GM23338 (cell line): ENCODE results near the gene SC5D. TPM values are rescaled to one million over a fixed set of nuclear protein-coding genes. Genes with fewer than 3 reads are reported as not detected.

Experiments
- ATAC-seq: fragments of 200-7000 bp; cut with Tn5 transposase; 3 replicates; pipeline ENCODE4 v1.9.1; 2020
- DNase-seq: peaks from one replicate; pipeline ENCODE4 v3.0.0-alpha.2; 2015; ENCODE audit warnings: low spot score
- H2AFZ ChIP-seq: fragments of 200-600 bp; sonication (generic); 2 replicates; pipeline ENCODE4 v1.8.0; 2016; ENCODE audit warnings: antibody characterized with exemption, mild to moderate bottlenecking, moderate library complexity
- H3F3A ChIP-seq: fragments of 200-600 bp; sonication (generic); replicated peaks from 2 replicates; pipeline ENCODE4 v1.8.0; 2017; ENCODE audit warnings: antibody characterized with exemption, mixed run types, low read depth
- H3K27ac ChIP-seq: fragments of 200-600 bp; sonication (generic); 2 replicates; pipeline ENCODE4 v1.6.1; 2016; ENCODE audit warnings: low read depth
- H3K27me3 ChIP-seq: fragments of 200-600 bp; sonication (generic); 2 replicates; pipeline ENCODE4 v1.8.0; 2016; ENCODE audit warnings: mild to moderate bottlenecking, mixed run types, moderate library complexity; ENCODE audit not compliant: insufficient read depth
- H3K36me3 ChIP-seq: fragments of 200-600 bp; sonication (generic); 2 replicates; pipeline ENCODE4 v1.8.0; 2016; ENCODE audit warnings: mild to moderate bottlenecking; ENCODE audit not compliant: insufficient read depth
- H3K4me1 ChIP-seq: fragments of 200-600 bp; sonication (generic); 2 replicates; pipeline ENCODE4 v1.8.0; 2016; ENCODE audit warnings: mild to moderate bottlenecking, moderate library complexity; ENCODE audit not compliant: insufficient read depth
- H3K4me2 ChIP-seq: fragments of 200-600 bp; sonication (generic); 2 replicates; pipeline ENCODE4 v1.7.1; 2017; ENCODE audit warnings: mixed run types
- H3K4me3 ChIP-seq: fragments of 200-600 bp; sonication (generic); 2 replicates; pipeline ENCODE4 v1.6.1; 2016; ENCODE audit warnings: mixed run types
- H3K79me2 ChIP-seq: fragments of 200-600 bp; sonication (generic); replicated peaks from 2 replicates; pipeline ENCODE4 v1.8.0; 2017; ENCODE audit warnings: mild to moderate bottlenecking; ENCODE audit not compliant: insufficient read depth
- H3K9me2 ChIP-seq: fragments of 200-600 bp; sonication (generic); 2 replicates; pipeline ENCODE4 v1.8.0; 2017; ENCODE audit not compliant: insufficient read depth
- H4K20me1 ChIP-seq: fragments of 200-600 bp; sonication (generic); replicated peaks from 2 replicates; pipeline ENCODE4 v1.8.0; 2017; ENCODE audit warnings: mild to moderate bottlenecking; ENCODE audit not compliant: insufficient read depth
- H3K27ac Mint-ChIP-seq: 2 replicates; pipeline ENCODE4 v1.8.0; 2020; ENCODE audit warnings: inconsistent platforms, mild to moderate bottlenecking, moderate library complexity, mixed read lengths
- H3K27me3 Mint-ChIP-seq: 3 replicates; pipeline ENCODE4 v1.8.0; 2022; ENCODE audit warnings: low read depth, mild to moderate bottlenecking, moderate library complexity, mixed read lengths, inconsistent platforms; ENCODE audit not compliant: insufficient read depth, poor library complexity
- H3K36me3 Mint-ChIP-seq: 3 replicates; pipeline ENCODE4 v1.8.0; 2021; ENCODE audit warnings: low read depth, mild to moderate bottlenecking, inconsistent platforms, moderate library complexity, mixed read lengths
- H3K4me1 Mint-ChIP-seq: 3 replicates; pipeline ENCODE4 v1.8.0; 2020; ENCODE audit warnings: mild to moderate bottlenecking, inconsistent platforms, mixed read lengths
- H3K4me3 Mint-ChIP-seq: 3 replicates; pipeline ENCODE4 v1.8.0; 2021; ENCODE audit warnings: moderate library complexity, mild to moderate bottlenecking, inconsistent platforms, mixed read lengths
- H3K9me3 Mint-ChIP-seq: 3 replicates; pipeline ENCODE4 v1.8.0; 2020; ENCODE audit warnings: moderate library complexity, mild to moderate bottlenecking, inconsistent platforms, mixed read lengths
- NANOG ChIP-seq: IDR thresholded peaks from 2 replicates; pipeline ENCODE4 v1.6.1; 2016; ENCODE audit warnings: antibody characterized with exemption, borderline replicate concordance
- POLR2AphosphoS5 ChIP-seq: IDR thresholded peaks from 2 replicates; pipeline ENCODE4 v1.6.1; 2016; ENCODE audit warnings: antibody characterized with exemption, low read depth
- STAT1 ChIP-seq: IDR thresholded peaks from one replicate; pipeline ENCODE4 v1.6.1; 2016; ENCODE audit warnings: antibody characterized with exemption; ENCODE audit not compliant: unreplicated experiment
- ZNF331 ChIP-seq: fragments of 250-450 bp; sonication (Bioruptor Pico); IDR thresholded peaks from 2 replicates; pipeline ENCODE4 v1.5.0; 2020; ENCODE audit warnings: low read depth, mild to moderate bottlenecking, moderate library complexity
- polyA plus RNA-seq: library from polyadenylated mRNA; unstranded; fragments of >200 nt; fragmentation: Nextera tagmentation; extraction: Ambion mirVana; gene quantifications from 2 replicates; pipeline ENCODE4 v1.2.1, GENCODE V29; 2016
- total RNA-seq: library from RNA; depleted of rRNA; stranded (reverse); fragments of >200 nt; shearing (Covaris generic); gene quantifications from 2 replicates; pipeline ENCODE4 v1.2.3, GENCODE V29; 2014
- TF ChIP-seq, protein P1 (sequence below): fragments of 250-450 bp; sonication (Bioruptor Pico); IDR thresholded peaks from 2 replicates; pipeline ENCODE4 v1.5.0; 2020; ENCODE audit warnings: mild to moderate bottlenecking, moderate library complexity
- TF ChIP-seq, protein P2 (sequence below): IDR thresholded peaks from one replicate; pipeline ENCODE4 v1.6.1; 2018; ENCODE audit warnings: antibody characterized with exemption; ENCODE audit not compliant: unreplicated experiment

The SC5D gene
- total and polyA plus RNA-seq, 2 experiments from 2014 or later: 79.0 to 138 TPM

DNA sequence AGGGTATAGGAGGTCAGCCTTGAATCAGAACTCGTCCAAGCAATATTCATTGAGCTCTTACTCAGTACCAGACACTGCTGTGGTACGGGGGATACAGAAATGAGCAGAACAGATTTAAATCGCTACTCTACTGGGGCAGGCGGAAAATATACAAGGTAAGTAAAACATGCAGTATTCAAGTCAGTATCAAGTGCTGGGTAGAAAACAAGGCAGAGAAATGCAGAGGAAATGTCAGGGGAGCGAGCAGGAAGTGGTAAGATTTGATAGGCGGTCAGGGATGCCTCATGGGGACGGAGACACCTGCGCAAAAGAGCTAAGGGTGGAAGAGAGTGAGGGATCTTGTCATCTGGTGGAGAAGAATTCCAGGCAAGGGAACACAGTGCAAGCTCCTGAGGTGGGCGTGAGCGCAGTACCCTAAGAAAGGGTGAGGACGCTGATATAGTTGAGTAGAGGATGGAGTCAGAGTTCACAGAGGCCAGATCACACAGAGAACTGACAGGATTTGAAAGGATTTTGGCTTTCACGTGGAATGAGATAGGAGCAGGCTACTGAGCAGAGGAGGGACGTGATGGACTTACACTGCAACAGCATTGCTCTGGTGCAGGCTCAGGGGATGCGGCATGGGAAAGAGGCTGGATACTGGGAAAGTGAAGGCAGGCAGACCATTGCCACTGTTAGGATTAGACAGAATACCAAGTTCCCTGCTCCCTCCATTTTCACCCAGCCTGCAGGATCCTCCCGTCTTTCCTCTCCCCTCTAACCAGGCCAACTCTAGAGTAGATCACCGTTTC lies 35.8 kb downstream of the SC5D start:
- Histone ChIP-seq H3K36me3 (no peaks in the 10 kb centered on the region), H3K27ac (0 out of 2 replicates have a peak overlapping the region, but pooled peaks have one; percentile 14), H3K4me3 (no peak overlapping the region), H2AFZ (peak overlapping the region; percentile 90), H3K27me3 (no peaks in the 10 kb centered on the region), H3K9me2 (no peaks in the 10 kb centered on the region), H3F3A (no peaks in the 10 kb centered on the region), H3K4me1 (peaks cover 10% of the 10 kb centered on the region; the same call in 1 of the 2 replicates), H4K20me1 (no peaks in the 10 kb centered on the region), H3K4me2 (no peak overlapping the region), H3K79me2 (no peaks in the 10 kb centered on the region)
- H3K4me3 Mint-ChIP-seq: no peak overlapping the region
- DNase-seq: no peak
- peaks cover 4% of the 10 kb centered on the region; the same call in 2 of the 3 replicates for H3K4me1 Mint-ChIP-seq
- no peaks in the 10 kb centered on the region for H3K27me3 Mint-ChIP-seq
- H3K27ac Mint-ChIP-seq: no peak overlapping the region
- no peaks in the 10 kb centered on the region for H3K9me3 Mint-ChIP-seq
- no peaks in the 10 kb centered on the region for H3K36me3 Mint-ChIP-seq
- no peak; the same call in 1 of the 3 replicates for ATAC-seq
- no peak for TF ChIP-seq POLR2AphosphoS5
- no peak for TF ChIP-seq NANOG
- TF ChIP-seq ZNF331 (CRISPR knock-in tag): no peak
- TF ChIP-seq STAT1: no peak
- TF ChIP-seq, protein P1, sequence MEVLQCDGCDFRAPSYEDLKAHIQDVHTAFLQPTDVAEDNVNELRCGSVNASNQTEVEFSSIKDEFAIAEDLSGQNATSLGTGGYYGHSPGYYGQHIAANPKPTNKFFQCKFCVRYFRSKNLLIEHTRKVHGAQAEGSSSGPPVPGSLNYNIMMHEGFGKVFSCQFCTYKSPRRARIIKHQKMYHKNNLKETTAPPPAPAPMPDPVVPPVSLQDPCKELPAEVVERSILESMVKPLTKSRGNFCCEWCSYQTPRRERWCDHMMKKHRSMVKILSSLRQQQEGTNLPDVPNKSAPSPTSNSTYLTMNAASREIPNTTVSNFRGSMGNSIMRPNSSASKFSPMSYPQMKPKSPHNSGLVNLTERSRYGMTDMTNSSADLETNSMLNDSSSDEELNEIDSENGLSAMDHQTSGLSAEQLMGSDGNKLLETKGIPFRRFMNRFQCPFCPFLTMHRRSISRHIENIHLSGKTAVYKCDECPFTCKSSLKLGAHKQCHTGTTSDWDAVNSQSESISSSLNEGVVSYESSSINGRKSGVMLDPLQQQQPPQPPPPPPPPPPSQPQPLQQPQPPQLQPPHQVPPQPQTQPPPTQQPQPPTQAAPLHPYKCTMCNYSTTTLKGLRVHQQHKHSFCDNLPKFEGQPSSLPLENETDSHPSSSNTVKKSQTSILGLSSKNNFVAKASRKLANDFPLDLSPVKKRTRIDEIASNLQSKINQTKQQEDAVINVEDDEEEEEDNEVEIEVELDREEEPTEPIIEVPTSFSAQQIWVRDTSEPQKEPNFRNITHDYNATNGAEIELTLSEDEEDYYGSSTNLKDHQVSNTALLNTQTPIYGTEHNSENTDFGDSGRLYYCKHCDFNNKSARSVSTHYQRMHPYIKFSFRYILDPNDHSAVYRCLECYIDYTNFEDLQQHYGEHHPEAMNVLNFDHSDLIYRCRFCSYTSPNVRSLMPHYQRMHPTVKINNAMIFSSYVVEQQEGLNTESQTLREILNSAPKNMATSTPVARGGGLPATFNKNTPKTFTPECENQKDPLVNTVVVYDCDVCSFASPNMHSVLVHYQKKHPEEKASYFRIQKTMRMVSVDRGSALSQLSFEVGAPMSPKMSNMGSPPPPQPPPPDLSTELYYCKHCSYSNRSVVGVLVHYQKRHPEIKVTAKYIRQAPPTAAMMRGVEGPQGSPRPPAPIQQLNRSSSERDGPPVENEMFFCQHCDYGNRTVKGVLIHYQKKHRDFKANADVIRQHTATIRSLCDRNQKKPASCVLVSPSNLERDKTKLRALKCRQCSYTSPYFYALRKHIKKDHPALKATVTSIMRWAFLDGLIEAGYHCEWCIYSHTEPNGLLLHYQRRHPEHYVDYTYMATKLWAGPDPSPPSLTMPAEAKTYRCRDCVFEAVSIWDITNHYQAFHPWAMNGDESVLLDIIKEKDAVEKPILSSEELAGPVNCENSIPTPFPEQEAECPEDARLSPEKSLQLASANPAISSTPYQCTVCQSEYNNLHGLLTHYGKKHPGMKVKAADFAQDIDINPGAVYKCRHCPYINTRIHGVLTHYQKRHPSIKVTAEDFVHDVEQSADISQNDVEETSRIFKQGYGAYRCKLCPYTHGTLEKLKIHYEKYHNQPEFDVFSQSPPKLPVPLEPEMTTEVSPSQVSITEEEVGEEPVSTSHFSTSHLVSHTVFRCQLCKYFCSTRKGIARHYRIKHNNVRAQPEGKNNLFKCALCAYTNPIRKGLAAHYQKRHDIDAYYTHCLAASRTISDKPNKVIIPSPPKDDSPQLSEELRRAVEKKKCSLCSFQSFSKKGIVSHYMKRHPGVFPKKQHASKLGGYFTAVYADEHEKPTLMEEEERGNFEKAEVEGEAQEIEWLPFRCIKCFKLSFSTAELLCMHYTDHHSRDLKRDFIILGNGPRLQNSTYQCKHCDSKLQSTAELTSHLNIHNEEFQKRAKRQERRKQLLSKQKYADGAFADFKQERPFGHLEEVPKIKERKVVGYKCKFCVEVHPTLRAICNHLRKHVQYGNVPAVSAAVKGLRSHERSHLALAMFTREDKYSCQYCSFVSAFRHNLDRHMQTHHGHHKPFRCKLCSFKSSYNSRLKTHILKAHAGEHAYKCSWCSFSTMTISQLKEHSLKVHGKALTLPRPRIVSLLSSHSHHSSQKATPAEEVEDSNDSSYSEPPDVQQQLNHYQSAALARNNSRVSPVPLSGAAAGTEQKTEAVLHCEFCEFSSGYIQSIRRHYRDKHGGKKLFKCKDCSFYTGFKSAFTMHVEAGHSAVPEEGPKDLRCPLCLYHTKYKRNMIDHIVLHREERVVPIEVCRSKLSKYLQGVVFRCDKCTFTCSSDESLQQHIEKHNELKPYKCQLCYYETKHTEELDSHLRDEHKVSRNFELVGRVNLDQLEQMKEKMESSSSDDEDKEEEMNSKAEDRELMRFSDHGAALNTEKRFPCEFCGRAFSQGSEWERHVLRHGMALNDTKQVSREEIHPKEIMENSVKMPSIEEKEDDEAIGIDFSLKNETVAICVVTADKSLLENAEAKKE (CRISPR knock-in tag): no peak
- TF ChIP-seq, protein P2, sequence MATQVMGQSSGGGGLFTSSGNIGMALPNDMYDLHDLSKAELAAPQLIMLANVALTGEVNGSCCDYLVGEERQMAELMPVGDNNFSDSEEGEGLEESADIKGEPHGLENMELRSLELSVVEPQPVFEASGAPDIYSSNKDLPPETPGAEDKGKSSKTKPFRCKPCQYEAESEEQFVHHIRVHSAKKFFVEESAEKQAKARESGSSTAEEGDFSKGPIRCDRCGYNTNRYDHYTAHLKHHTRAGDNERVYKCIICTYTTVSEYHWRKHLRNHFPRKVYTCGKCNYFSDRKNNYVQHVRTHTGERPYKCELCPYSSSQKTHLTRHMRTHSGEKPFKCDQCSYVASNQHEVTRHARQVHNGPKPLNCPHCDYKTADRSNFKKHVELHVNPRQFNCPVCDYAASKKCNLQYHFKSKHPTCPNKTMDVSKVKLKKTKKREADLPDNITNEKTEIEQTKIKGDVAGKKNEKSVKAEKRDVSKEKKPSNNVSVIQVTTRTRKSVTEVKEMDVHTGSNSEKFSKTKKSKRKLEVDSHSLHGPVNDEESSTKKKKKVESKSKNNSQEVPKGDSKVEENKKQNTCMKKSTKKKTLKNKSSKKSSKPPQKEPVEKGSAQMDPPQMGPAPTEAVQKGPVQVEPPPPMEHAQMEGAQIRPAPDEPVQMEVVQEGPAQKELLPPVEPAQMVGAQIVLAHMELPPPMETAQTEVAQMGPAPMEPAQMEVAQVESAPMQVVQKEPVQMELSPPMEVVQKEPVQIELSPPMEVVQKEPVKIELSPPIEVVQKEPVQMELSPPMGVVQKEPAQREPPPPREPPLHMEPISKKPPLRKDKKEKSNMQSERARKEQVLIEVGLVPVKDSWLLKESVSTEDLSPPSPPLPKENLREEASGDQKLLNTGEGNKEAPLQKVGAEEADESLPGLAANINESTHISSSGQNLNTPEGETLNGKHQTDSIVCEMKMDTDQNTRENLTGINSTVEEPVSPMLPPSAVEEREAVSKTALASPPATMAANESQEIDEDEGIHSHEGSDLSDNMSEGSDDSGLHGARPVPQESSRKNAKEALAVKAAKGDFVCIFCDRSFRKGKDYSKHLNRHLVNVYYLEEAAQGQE: no peak
